Astrocyte of the cerebellum (primary cell): ENCODE measurements around the gene PLAC8L1.

Source experiments
- DNase-seq: peaks from one replicate; pipeline ENCODE4 v3.0.0-alpha.2; 2011; ENCODE audit warnings: low read depth
- H3K4me3 ChIP-seq: 2 replicates; pipeline ENCODE4 v1.5.1; 2011; ENCODE audit warnings: mild to moderate bottlenecking, low read depth, low read length, moderate library complexity
- in situ Hi-C: cut with HindIII; loops from 2 replicates; pipeline ENCODE4 v1.10.0; 2017; ENCODE audit warnings: low sequenced_read_pairs
- TF ChIP-seq, protein P1 (sequence below): IDR thresholded peaks from 2 replicates; pipeline ENCODE4 v1.5.1; 2012; ENCODE audit warnings: low read length, low read depth, moderate library complexity, mild to moderate bottlenecking; ENCODE audit errors: missing control alignments

PLAC8L1 gene

GRCh38 chr5:146103594-146103993, 1.8 kb downstream of the PLAC8L1 start:
- in situ Hi-C loops: no loop called here
- DNase-seq: no peak
- no peak overlapping the region for H3K4me3 ChIP-seq
- TF ChIP-seq, protein P1, sequence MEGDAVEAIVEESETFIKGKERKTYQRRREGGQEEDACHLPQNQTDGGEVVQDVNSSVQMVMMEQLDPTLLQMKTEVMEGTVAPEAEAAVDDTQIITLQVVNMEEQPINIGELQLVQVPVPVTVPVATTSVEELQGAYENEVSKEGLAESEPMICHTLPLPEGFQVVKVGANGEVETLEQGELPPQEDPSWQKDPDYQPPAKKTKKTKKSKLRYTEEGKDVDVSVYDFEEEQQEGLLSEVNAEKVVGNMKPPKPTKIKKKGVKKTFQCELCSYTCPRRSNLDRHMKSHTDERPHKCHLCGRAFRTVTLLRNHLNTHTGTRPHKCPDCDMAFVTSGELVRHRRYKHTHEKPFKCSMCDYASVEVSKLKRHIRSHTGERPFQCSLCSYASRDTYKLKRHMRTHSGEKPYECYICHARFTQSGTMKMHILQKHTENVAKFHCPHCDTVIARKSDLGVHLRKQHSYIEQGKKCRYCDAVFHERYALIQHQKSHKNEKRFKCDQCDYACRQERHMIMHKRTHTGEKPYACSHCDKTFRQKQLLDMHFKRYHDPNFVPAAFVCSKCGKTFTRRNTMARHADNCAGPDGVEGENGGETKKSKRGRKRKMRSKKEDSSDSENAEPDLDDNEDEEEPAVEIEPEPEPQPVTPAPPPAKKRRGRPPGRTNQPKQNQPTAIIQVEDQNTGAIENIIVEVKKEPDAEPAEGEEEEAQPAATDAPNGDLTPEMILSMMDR: no peak

- no peak overlapping the region for H3K4me3 ChIP-seq
- in situ Hi-C loops: no loop called here
- no peak for DNase-seq
- TF ChIP-seq, protein P1: no peak
These were observed 3.7 kb downstream of the PLAC8L1 start for GRCh38 chr5:146101646-146102045.

DNA sequence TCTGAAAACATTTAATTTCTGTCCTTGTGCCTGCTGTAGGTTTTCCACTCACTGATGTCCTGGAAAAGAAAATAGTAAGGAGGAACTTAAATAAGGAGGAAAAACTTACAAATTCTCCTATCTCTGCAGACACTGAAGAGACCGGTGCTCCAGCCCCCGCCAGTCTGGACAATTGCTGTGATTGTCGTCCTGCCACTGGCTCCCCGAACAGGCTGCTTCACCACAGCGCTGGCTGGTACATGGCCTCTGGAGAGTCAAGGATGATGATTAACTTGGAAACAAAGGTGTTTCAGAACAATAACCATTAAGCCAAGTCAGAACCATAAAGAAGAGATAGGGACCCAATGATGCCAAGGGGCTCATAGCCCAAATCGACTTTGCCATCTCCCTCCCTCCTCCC, 7.3 kb downstream of the PLAC8L1 start:
- TF ChIP-seq, protein P1: no peak
- in situ Hi-C loops: no loop called here
- no peak for DNase-seq

DNA sequence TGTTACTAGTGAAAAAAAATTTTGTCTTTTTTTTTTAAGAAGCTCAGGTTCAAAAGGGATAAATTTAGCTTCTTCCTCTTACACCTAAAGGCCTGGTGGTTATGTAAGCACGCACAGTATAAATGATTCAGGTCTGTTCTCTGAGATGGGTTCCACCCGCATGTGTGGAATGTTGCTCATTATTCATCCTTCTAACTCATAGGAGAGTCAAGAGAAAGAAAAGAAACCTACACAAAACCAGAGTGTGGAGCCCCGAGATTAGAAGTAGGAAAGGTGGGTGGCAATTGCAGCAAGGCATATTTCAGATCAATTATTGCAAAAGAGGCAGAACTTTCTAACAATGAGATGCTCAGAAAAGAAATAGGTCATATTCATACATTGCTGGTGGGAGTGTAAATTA, 13.5 kb downstream of the PLAC8L1 start:
- TF ChIP-seq, protein P1: no peak
- in situ Hi-C loops: no loop called here
- H3K4me3 ChIP-seq: no peak overlapping the region
- DNase-seq: no peak

More for the DNA sequence above, 7.3 kb downstream of the PLAC8L1 start:
- no peak overlapping the region for H3K4me3 ChIP-seq

- TF ChIP-seq, protein P1: no peak
- no peak overlapping the region for H3K4me3 ChIP-seq
- no peak for DNase-seq
- in situ Hi-C loops: no loop called here
These were observed 16.1 kb downstream of the PLAC8L1 start for GRCh38 chr5:146089287-146089686.

DNA sequence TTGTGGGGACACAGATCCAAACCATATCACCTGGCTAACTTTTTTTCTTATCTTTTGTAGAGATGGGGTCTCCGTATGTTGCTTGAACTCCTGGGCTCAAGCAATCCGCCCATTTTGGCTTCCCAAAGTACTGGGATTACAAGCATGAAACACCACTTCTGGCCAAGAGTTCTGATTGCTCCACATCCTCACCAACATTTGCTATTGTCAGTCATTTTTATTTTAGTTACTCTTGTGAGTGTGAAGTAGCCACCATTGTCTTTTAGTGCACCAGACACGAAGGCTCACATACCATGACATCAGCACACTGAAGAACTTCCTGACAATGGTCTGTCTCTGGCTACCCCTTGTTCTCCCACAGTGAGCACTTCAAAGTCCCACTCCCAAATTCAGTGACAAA, 17.3 kb downstream of the PLAC8L1 start:
- TF ChIP-seq, protein P1: no peak
- no peak for DNase-seq
- in situ Hi-C loops: no loop called here
- no peak overlapping the region for H3K4me3 ChIP-seq

DNA sequence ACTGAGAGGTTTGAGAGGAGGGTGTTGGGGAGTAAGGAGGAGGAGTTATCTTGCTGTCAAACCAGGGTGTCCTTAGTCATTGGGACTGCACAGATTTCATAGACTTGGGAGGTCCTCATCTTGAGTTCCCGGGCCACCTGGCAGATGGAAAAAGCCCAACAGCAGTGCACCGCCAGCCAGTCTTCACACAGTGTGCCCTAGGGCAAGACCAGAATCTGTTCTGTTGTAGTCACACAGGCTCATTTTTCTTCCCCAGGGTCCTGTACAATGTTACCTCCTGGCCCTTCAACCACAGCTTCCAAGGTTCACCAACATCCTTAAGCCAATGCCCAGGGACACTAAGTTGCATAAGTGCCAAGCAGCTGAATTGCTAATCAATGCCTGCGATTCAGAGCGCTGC, 21.0 kb downstream of the PLAC8L1 start:
- no peak for DNase-seq
- in situ Hi-C loops: no loop called here
- TF ChIP-seq, protein P1: no peak
- no peak overlapping the region for H3K4me3 ChIP-seq
